Stomach (tissue), 9 donors: ENCODE measurements around the gene DYRK1B. TPM values are rescaled to one million over a fixed set of nuclear protein-coding genes. Genes with fewer than 3 reads are reported as not detected.

Experiments
- DNase-seq, 2 donors: peaks; one replicate each; pipeline versions ENCODE4 v3.0.0 to v3.0.0-alpha.2; 2013 to 2019
- H3K27ac ChIP-seq, 5 donors: fragments of 200-600 bp in 4 of 5; sonication (generic) in 4 of 5; one replicate each; pipeline ENCODE4 v1.5.1; 2013 to 2019; ENCODE audit warnings: mild to moderate bottlenecking in 1 of 5, moderate library complexity in 1 of 5
- H3K27me3 ChIP-seq, 3 donors: fragments of 200-600 bp; sonication (generic); one replicate each; pipeline ENCODE4 v1.5.1; 2017 to 2019; ENCODE audit warnings: mixed run types in 1 of 3
- H3K36me3 ChIP-seq, 4 donors: fragments of 200-600 bp; sonication (generic); 1 replicate in 3 of 4; 2 replicates in 1 of 4; pipeline ENCODE4 v1.5.1; 2016 to 2019
- H3K4me1 ChIP-seq, 4 donors: fragments of 200-600 bp; sonication (generic); one replicate each; pipeline ENCODE4 v1.5.1; 2016 to 2019
- H3K4me3 ChIP-seq, 4 donors: fragments of 200-600 bp; sonication (generic) in 3 of 4; one replicate each; pipeline ENCODE4 v1.5.1; 2016 to 2019; ENCODE audit warnings: mild to moderate bottlenecking in 1 of 4
- H3K9me3 ChIP-seq, 4 donors: fragments of 200-600 bp; sonication (generic); one replicate each; pipeline ENCODE4 v1.5.1; 2016 to 2019
- CTCF ChIP-seq, 7 experiments: fragments of 450-650 bp in 4 of 7; fragments of 200-600 bp in 3 of 7; sonication (generic) in 3 of 7; IDR thresholded peaks; one replicate each; pipeline ENCODE4 v1.5.1; 2016 to 2019; ENCODE audit warnings: antibody characterized with exemption in 7 of 7, control low read depth in 2 of 7, mild to moderate bottlenecking in 1 of 7
- EP300 ChIP-seq: sonication (generic); formaldehyde crosslinking; IDR thresholded peaks from one replicate; pipeline ENCODE4 v1.6.1; 2017; ENCODE audit warnings: antibody characterized with exemption
- POLR2A ChIP-seq, 4 donors: fragments of 450-650 bp; IDR thresholded peaks; one replicate each; pipeline ENCODE4 v1.6.1; 2016; ENCODE audit warnings: antibody characterized with exemption in 4 of 4, control low read depth in 2 of 4, mild to moderate bottlenecking in 1 of 4, moderate library complexity in 1 of 4
- POLR2AphosphoS5 ChIP-seq, 3 donors: sonication (generic); formaldehyde crosslinking; IDR thresholded peaks; one replicate each; pipeline ENCODE4 v1.6.1; 2016; ENCODE audit warnings: antibody characterized with exemption in 3 of 3
- WGBS, 5 donors: extraction: QIAGEN DNeasy Blood & Tissue Kit in 3 of 5; methylation state at CpG; one replicate each; pipeline versions ENCODE4 v1.1.5 to v1.1.7; 2013 to 2018; 5-methylcytosine and 5-hydroxymethylcytosine counted together
- intact Hi-C: fragments of 100-400 bp; cut with DNase I; formaldehyde crosslinking; loops from one replicate; pipeline ENCODE4 v1.15.1; 2023; ENCODE audit warnings: low total_unique reads
- polyA plus RNA-seq, 3 donors: library from polyadenylated mRNA; stranded (reverse); fragments of 200-250 nt; gene quantifications; one replicate each; pipeline ENCODE4 v1.2.3, GENCODE V29; 2013
- total RNA-seq, 5 donors: library from RNA; depleted of rRNA; stranded (reverse); fragments of >200 nt; gene quantifications; one replicate each; pipeline versions ENCODE4 v1.1.0 to v1.2.3, GENCODE V29; 2014 to 2016
- donor health status: healthy with polysubstance abuse.
- donor health status: Bipolar disorder and iron deficiency.
- donor health status: healthy.

Gene DYRK1B
- total and polyA plus RNA-seq, 8 donors, result 3.9 to 28.4 (median 9.9) TPM

GRCh38 chr19:39845172-39845571, 11.2 kb upstream of the DYRK1B start:
- Histone ChIP-seq H3K27ac (peak overlapping the region in 3 of 5 donors; percentile 89 to 91 (median 90)), H3K36me3 (peaks cover 2 to 5% (median 3%) of the 10 kb centered on the region in 4 donors), H3K4me3 (peak overlapping the region; percentile 72 to 97 (median 84)), H3K27me3 (no peaks in the 10 kb centered on the region), H3K9me3 (no peaks in the 10 kb centered on the region), H3K4me1 (peaks cover 27 to 55% (median 45%) of the 10 kb centered on the region in 4 donors)
- TF ChIP-seq POLR2AphosphoS5 (IDR thresholded peaks at IDR 0.05), result no peak
- no peak for TF ChIP-seq CTCF (IDR thresholded peaks at IDR 0.05)
- no peak for TF ChIP-seq POLR2A (IDR thresholded peaks at IDR 0.05)
- no peak for TF ChIP-seq EP300
- DNase-seq, result no peak
- WGBS, 5 donors, result 15 to 30% (median 19%) methylated on average over 5 of the region's 5 CpGs
- intact Hi-C loops, result no loop called here

DNA sequence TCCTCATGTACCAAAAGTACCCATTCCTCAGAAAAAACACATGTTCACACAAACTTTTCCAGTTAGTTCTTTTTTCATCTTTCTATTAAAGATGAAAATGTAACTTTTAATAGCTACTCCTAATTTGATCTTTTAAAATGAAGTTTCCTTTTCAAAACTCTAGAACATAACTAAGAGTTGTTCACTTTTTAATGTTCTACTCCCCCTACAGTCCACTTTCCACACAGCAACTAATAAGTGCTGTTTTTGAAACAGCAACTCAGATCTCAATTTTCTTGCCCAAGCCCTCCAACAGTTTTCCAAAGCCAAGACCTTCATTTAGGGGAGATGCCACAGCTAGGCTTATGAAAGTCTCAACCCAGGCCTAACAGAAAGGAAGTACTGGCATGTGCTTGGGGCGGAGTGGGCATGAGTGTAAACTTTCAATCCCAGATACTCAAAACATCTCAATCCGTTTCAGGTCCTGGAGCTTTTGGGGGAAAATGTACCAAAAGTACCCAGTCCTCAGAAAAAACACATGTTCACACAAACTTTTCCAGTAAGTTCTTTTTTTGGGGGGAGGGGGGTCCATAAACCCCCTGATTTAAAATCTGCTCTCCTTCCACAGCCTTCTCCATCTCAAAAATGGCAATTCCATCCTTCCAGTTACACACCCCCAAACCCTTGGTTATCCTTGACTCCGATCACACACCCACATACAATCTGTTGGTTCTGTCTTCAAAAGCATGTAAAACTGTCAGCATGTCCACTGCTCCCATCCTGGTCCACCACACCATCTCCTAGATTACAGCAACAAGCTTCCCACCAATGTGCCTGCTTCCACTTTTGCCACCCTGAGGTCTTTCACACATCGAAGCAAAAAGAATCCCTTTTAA, 10.2 kb upstream of the DYRK1B start:
- H3K4me1 ChIP-seq, result peaks cover 27 to 55% (median 45%) of the 10 kb centered on the region in 4 donors
- 39 to 51% (median 45%) methylated on average over 4 of the region's 4 CpGs for WGBS, 5 donors
- peak overlapping the region in 1 of 4 donors; percentile 90 for H3K4me3 ChIP-seq
- H3K27ac ChIP-seq, result no peak overlapping the region
- no peaks in the 10 kb centered on the region for H3K9me3 ChIP-seq
- peaks cover 12 to 15% (median 13%) of the 10 kb centered on the region in 4 donors for H3K36me3 ChIP-seq
- peak in 1 of 2 donors; percentile 70 for DNase-seq
- TF ChIP-seq POLR2A (IDR thresholded peaks at IDR 0.05) (no peak), CTCF (IDR thresholded peaks at IDR 0.05) (peak in 4 of 7 experiments; percentile 45 to 64 (median 58))
- H3K27me3 ChIP-seq, result no peaks in the 10 kb centered on the region
- intact Hi-C loops, result no loop called here

GRCh38 chr19:39842693-39843435, 8.9 kb upstream of the DYRK1B start:
- Histone ChIP-seq H3K4me3 (peak overlapping the region in 1 of 4 donors; percentile 39), H3K36me3 (peaks cover 24 to 28% (median 26%) of the 10 kb centered on the region in 4 donors)

More at GRCh38 chr19:39842693-39843435, 8.9 kb upstream of the DYRK1B start:
- Histone ChIP-seq H3K27ac (peak overlapping the region in 3 of 5 donors; percentile 11 to 66 (median 29)), H3K4me1 (peaks cover 27 to 55% (median 45%) of the 10 kb centered on the region in 4 donors), H3K9me3 (no peaks in the 10 kb centered on the region), H3K27me3 (no peaks in the 10 kb centered on the region)
- DNase-seq, result no peak
- TF ChIP-seq EP300 (no peak), POLR2A (IDR thresholded peaks at IDR 0.05) (no peak), CTCF (IDR thresholded peaks at IDR 0.05) (no peak), POLR2AphosphoS5 (IDR thresholded peaks at IDR 0.05) (no peak)
- WGBS, 5 donors, result 63 to 84% (median 80%) methylated on average over 7 of the region's 7 CpGs
- intact Hi-C loops, result no loop called here
